B cell (primary cell): Measurements from ENCODE around the gene CTDNEP1. TPM values are rescaled to one million over a fixed set of nuclear protein-coding genes. Genes with fewer than 3 reads are reported as not detected.

Experiments
- ATAC-seq: fragments of 200-7000 bp; cut with Tn5 transposase; one replicate; pipeline ENCODE4 v1.10.0; 2021; ENCODE audit warnings: low read depth, mild to moderate bottlenecking, moderate number of reproducible peaks, moderate library complexity
- CTCF ChIA-PET: fragments of 350-600 bp; sonication (Branson Sonifier 250); formaldehyde crosslinking; loops from one replicate; lab custom pipeline; 2021; ENCODE audit warnings: antibody characterized with exemption, inconsistent platforms; lab: Charles Lee
- POLR2A ChIA-PET: fragments of 350-600 bp; sonication (Branson Sonifier 250); formaldehyde crosslinking; loops from one replicate; lab custom pipeline; 2021; ENCODE audit warnings: antibody characterized with exemption; lab: Charles Lee
- DNase-seq: peaks from one replicate; pipeline ENCODE4 v3.0.0; 2013
- H2AFZ ChIP-seq: 2 replicates; pipeline ENCODE4 v1.6.1; 2012; ENCODE audit warnings: mild to moderate bottlenecking, low read depth, low read length; ENCODE audit not compliant: insufficient read depth, poor library complexity, severe bottlenecking
- H3K27ac ChIP-seq, 2 donors: 1 replicate in 1 of 2; 2 replicates in 1 of 2; pipeline ENCODE4 v1.5.1; 2012 to 2013; ENCODE audit warnings: low read length in 2 of 2, mild to moderate bottlenecking in 2 of 2, moderate library complexity in 1 of 2
- H3K27me3 ChIP-seq, 4 experiments: fragments of 200-600 bp in 1 of 4; sonication (generic) in 1 of 4; replicated peaks in 1 of 4; 1 replicate in 2 of 4; 2 replicates in 2 of 4; pipeline versions ENCODE4 v1.6.1 to v1.7.0; 2013 to 2016; ENCODE audit warnings: low read length in 3 of 4, mild to moderate bottlenecking in 2 of 4, mixed read lengths in 1 of 4, moderate library complexity in 1 of 4; ENCODE audit not compliant: insufficient read depth in 4 of 4, control insufficient read depth in 3 of 4; ENCODE audit errors: control extremely low read depth in 1 of 4
- H3K36me3 ChIP-seq, 2 experiments: replicated peaks in 1 of 2; 1 replicate in 1 of 2; 2 replicates in 1 of 2; pipeline versions ENCODE4 v1.6.1 to v1.7.1; 2013; ENCODE audit warnings: low read length in 1 of 2; ENCODE audit not compliant: insufficient read depth in 2 of 2, control insufficient read depth in 1 of 2; ENCODE audit errors: control extremely low read depth in 1 of 2, extremely low read depth in 1 of 2
- H3K4me1 ChIP-seq, 2 donors: fragments of 200-600 bp in 1 of 2; sonication (generic) in 1 of 2; 1 replicate in 1 of 2; 2 replicates in 1 of 2; pipeline versions ENCODE4 v1.5.1 to v1.6.1; 2013 to 2017; ENCODE audit warnings: low read length in 2 of 2; ENCODE audit not compliant: control insufficient read depth in 2 of 2, insufficient read depth in 2 of 2
- H3K4me2 ChIP-seq: replicated peaks from 2 replicates; pipeline ENCODE3; 2012; ENCODE audit warnings: mild to moderate bottlenecking, low read depth, low read length; ENCODE audit not compliant: poor library complexity, severe bottlenecking
- H3K4me3 ChIP-seq, 5 experiments: fragments of 200-600 bp in 1 of 5; sonication (generic) in 1 of 5; 1 replicate in 3 of 5; 2 replicates in 2 of 5; pipeline versions ENCODE4 v1.5.1 to v1.7.0; 2011 to 2016; ENCODE audit warnings: low read length in 4 of 5, mild to moderate bottlenecking in 4 of 5, low read depth in 2 of 5, control low read depth in 1 of 5, moderate library complexity in 1 of 5; ENCODE audit not compliant: insufficient read depth in 1 of 5; ENCODE audit errors: control extremely low read depth in 1 of 5, extremely low read depth in 1 of 5
- H3K79me2 ChIP-seq: fragments of 200-600 bp; sonication (generic); one replicate; pipeline ENCODE4 v1.6.0; 2016; ENCODE audit warnings: low read length; ENCODE audit not compliant: control insufficient read depth, insufficient read depth
- H3K9ac ChIP-seq: fragments of 200-600 bp; sonication (generic); 2 replicates; pipeline ENCODE4 v1.6.1; 2017; ENCODE audit warnings: mild to moderate bottlenecking, low read length, moderate library complexity
- H3K9me3 ChIP-seq, 3 donors: one replicate each; pipeline versions ENCODE4 v1.6.1 to v1.7.1; 2013; ENCODE audit warnings: low read length in 2 of 3; ENCODE audit not compliant: control insufficient read depth in 2 of 3, insufficient read depth in 1 of 3; ENCODE audit errors: control extremely low read depth in 1 of 3
- H4K20me1 ChIP-seq: 2 replicates; pipeline ENCODE4 v1.6.0; 2012; ENCODE audit warnings: mild to moderate bottlenecking, low read length; ENCODE audit not compliant: insufficient read depth, control insufficient read depth, poor library complexity, severe bottlenecking
- H3K27ac Mint-ChIP-seq: one replicate; pipeline ENCODE4 v1.8.0; 2021; ENCODE audit warnings: mixed read lengths
- H3K27me3 Mint-ChIP-seq: one replicate; pipeline ENCODE4 v1.8.0; 2021; ENCODE audit warnings: mixed read lengths
- H3K4me1 Mint-ChIP-seq: one replicate; pipeline ENCODE4 v1.8.0; 2021; ENCODE audit warnings: mixed read lengths
- H3K4me3 Mint-ChIP-seq: one replicate; pipeline ENCODE4 v1.8.0; 2021; ENCODE audit warnings: mixed read lengths
- H3K9me3 Mint-ChIP-seq: one replicate; pipeline ENCODE4 v1.8.0; 2022; ENCODE audit warnings: mixed read lengths; ENCODE audit not compliant: insufficient read depth
- EZH2 ChIP-seq: IDR thresholded peaks from 2 replicates; pipeline ENCODE4 v1.6.1; 2012; ENCODE audit warnings: borderline replicate concordance, low read depth, mild to moderate bottlenecking, moderate library complexity, low read length; ENCODE audit not compliant: insufficient read depth, poor library complexity, severe bottlenecking
- WGBS: methylation state at CpG from one replicate; pipeline ENCODE4 v1.1.5; 2013; ENCODE audit warnings: missing lambda C conversion rate; ENCODE audit not compliant: insufficient coverage; 5-methylcytosine and 5-hydroxymethylcytosine counted together
- intact Hi-C: fragments of 100-400 bp; cut with micrococcal nuclease; formaldehyde crosslinking; loops from one replicate; pipeline ENCODE4 v1.10.0; 2022
- polyA plus RNA-seq: library from polyadenylated mRNA; depleted of rRNA; stranded (reverse); fragments of >200 nt; gene quantifications from 2 replicates; pipeline ENCODE4 v1.2.3, GENCODE V29; 2012
- total RNA-seq, 2 donors: library from RNA; stranded (reverse); fragments of 120-200 nt in 1 of 2; gene quantifications; 1 replicate in 1 of 2; 2 replicates in 1 of 2; pipeline versions ENCODE4 v1.2.3 to v1.2.4, GENCODE V29; 2013 to 2022
- TF ChIP-seq, protein P1 (sequence below): fragments of 200-600 bp; IDR thresholded peaks from one replicate; pipeline ENCODE4 v1.8.0; 2022; ENCODE audit warnings: antibody characterized with exemption, mild to moderate bottlenecking

Gene CTDNEP1
- total and polyA plus RNA-seq, 2 donors (not counting 1 experiment from before 2014, with no cell fraction given), result 125 to 162 TPM

DNA sequence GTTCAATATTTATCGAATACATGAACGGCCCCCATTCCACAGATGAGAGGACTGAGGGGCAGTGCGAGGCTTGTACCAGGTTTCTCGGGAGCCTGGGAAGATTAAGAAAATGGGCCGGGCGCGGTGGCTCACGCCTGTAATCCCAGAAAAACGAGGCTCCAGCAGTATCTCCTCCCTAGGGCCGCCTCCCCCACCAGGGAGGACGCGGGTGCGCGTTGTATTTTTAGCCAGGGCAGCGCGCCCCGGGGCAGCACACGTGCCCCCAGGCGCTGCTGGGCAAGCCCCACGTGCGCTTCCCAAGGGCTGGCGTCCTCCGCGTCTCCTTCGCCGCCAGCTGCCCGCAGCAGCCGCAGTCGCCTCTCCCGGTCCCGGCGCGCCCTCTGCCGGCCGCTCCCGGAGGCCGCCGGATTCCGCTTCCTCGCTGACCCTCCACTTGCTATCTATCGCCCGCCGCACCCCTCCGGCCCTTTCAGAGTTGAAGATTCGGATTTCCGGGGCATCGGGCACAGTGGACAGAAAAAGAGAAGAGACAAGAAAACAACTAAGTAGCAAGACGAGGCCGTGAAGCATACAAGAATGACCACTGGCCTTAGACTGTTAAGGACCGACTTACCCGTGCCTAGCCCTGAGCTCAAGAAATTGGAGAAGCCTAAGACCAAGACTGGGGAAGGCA, 44.8 kb upstream of the CTDNEP1 start:
- H3K4me1 ChIP-seq, result peaks cover 28 to 30% of the 10 kb centered on the region in 2 donors
- peaks cover 36% of the 10 kb centered on the region for H3K27me3 Mint-ChIP-seq
- H3K9ac ChIP-seq, result peak overlapping the region; percentile 49
- DNase-seq, result peak; percentile 84
- no peaks in the 10 kb centered on the region for H3K79me2 ChIP-seq
- no peak overlapping the region for H3K27ac ChIP-seq
- CTCF ChIA-PET, result interaction anchor here (0.6 to 4.7 kb wide), 44 partner anchors 9 to 646 kb away, joined by 3 to 115 read pairs (median 5); partner anchors contain the start of genes ACADVL, ACAP1, CTDNEP1 and DLG4
- peak overlapping the region; percentile 47 for H3K27ac Mint-ChIP-seq
- no peaks in the 10 kb centered on the region for H3K9me3 Mint-ChIP-seq
- TF ChIP-seq EZH2, result no peak
- TF ChIP-seq, protein P1, sequence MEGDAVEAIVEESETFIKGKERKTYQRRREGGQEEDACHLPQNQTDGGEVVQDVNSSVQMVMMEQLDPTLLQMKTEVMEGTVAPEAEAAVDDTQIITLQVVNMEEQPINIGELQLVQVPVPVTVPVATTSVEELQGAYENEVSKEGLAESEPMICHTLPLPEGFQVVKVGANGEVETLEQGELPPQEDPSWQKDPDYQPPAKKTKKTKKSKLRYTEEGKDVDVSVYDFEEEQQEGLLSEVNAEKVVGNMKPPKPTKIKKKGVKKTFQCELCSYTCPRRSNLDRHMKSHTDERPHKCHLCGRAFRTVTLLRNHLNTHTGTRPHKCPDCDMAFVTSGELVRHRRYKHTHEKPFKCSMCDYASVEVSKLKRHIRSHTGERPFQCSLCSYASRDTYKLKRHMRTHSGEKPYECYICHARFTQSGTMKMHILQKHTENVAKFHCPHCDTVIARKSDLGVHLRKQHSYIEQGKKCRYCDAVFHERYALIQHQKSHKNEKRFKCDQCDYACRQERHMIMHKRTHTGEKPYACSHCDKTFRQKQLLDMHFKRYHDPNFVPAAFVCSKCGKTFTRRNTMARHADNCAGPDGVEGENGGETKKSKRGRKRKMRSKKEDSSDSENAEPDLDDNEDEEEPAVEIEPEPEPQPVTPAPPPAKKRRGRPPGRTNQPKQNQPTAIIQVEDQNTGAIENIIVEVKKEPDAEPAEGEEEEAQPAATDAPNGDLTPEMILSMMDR, result peak; percentile 93
- POLR2A ChIA-PET, result interaction anchor here (0.6 to 1.8 kb wide), 7 partner anchors 12 to 281 kb away, joined by 3 to 7 read pairs (median 5); partner anchors contain the start of gene NEURL4
- peaks cover 22% of the 10 kb centered on the region for H3K4me1 Mint-ChIP-seq
- no peaks in the 10 kb centered on the region for H4K20me1 ChIP-seq
- H3K4me3 ChIP-seq, result peak overlapping the region in 2 of 5 experiments; percentile 12 to 14
- ATAC-seq, result peak; percentile 58
- intact Hi-C loops, result loop anchor here (1.0 to 10.0 kb wide), 4 partner anchors 16 to 244 kb away; no protein-coding TSS in a partner anchor
- H3K36me3 ChIP-seq, result no peaks in the 10 kb centered on the region
- H3K4me3 Mint-ChIP-seq, result peak overlapping the region; percentile 83
- peak overlapping the region; percentile 32 for H2AFZ ChIP-seq
- peaks cover 0 to 53% (median 14%) of the 10 kb centered on the region in 4 experiments for H3K27me3 ChIP-seq
- 5% methylated on average over 49 of the region's 51 CpGs for WGBS
- H3K9me3 ChIP-seq, result peaks cover 0 to 7% (median 0%) of the 10 kb centered on the region in 3 donors
- peak overlapping the region; percentile 75 for H3K4me2 ChIP-seq
